ENCODE measurements around the gene SUMF1.

SUMF1 gene

GRCh38 chr3:4413467-4413866, 53.6 kb downstream of the SUMF1 start:
- no peak overlapping the region for H3K4me3 ChIP-seq (ENCODE audit: low read depth, low read length)
- no peaks in the 10 kb centered on the region for H3K36me3 ChIP-seq (ENCODE audit: insufficient read depth, low read length)
- H3K79me2 ChIP-seq (ENCODE audit: control insufficient read depth, insufficient read depth, low read length, unreplicated experiment) = no peaks in the 10 kb centered on the region
- H2AFZ ChIP-seq (ENCODE audit: low read length, unreplicated experiment) = no peak overlapping the region
- no peak overlapping the region; the same call in 1 of the 2 replicates for H3K27ac ChIP-seq (ENCODE audit: low read depth, low read length)
- H3K4me1 ChIP-seq (ENCODE audit: control insufficient read depth, insufficient read depth, low read length, unreplicated experiment) = peaks cover 48% of the 10 kb centered on the region
- no peaks in the 10 kb centered on the region for H3K27me3 ChIP-seq (ENCODE audit: insufficient read depth, low read length)

GRCh38 chr3:4411833-4412232, 55.2 kb downstream of the SUMF1 start:
- Histone ChIP-seq H2AFZ (ENCODE audit: low read length, unreplicated experiment) (no peak overlapping the region), H3K4me3 (ENCODE audit: low read depth, low read length) (no peak overlapping the region), H3K27ac (ENCODE audit: low read depth, low read length) (no peak overlapping the region), H3K4me1 (ENCODE audit: control insufficient read depth, insufficient read depth, low read length, unreplicated experiment) (peaks cover 46% of the 10 kb centered on the region), H3K36me3 (ENCODE audit: insufficient read depth, low read length) (no peaks in the 10 kb centered on the region), H3K27me3 (ENCODE audit: insufficient read depth, low read length) (no peaks in the 10 kb centered on the region), H3K79me2 (ENCODE audit: control insufficient read depth, insufficient read depth, low read length, unreplicated experiment) (no peaks in the 10 kb centered on the region)

- Histone ChIP-seq H2AFZ (ENCODE audit: low read length, unreplicated experiment) (no peak overlapping the region), H3K27ac (ENCODE audit: low read depth, low read length) (no peak overlapping the region), H3K36me3 (ENCODE audit: insufficient read depth, low read length) (no peaks in the 10 kb centered on the region), H3K4me3 (ENCODE audit: low read depth, low read length) (no peak overlapping the region), H3K4me1 (ENCODE audit: control insufficient read depth, insufficient read depth, low read length, unreplicated experiment) (peaks cover 41% of the 10 kb centered on the region), H3K27me3 (ENCODE audit: insufficient read depth, low read length) (no peaks in the 10 kb centered on the region), H3K79me2 (ENCODE audit: control insufficient read depth, insufficient read depth, low read length, unreplicated experiment) (no peaks in the 10 kb centered on the region)
Measured at GRCh38 chr3:4411236-4411635, 55.8 kb downstream of the SUMF1 start.

GRCh38 chr3:4410606-4411005, 56.5 kb downstream of the SUMF1 start:
- Histone ChIP-seq H3K4me1 (ENCODE audit: control insufficient read depth, insufficient read depth, low read length, unreplicated experiment) (peaks cover 38% of the 10 kb centered on the region), H2AFZ (ENCODE audit: low read length, unreplicated experiment) (no peak overlapping the region), H3K36me3 (ENCODE audit: insufficient read depth, low read length) (no peaks in the 10 kb centered on the region), H3K4me3 (ENCODE audit: low read depth, low read length) (no peak overlapping the region), H3K27me3 (ENCODE audit: insufficient read depth, low read length) (no peaks in the 10 kb centered on the region), H3K27ac (ENCODE audit: low read depth, low read length) (0 out of 2 replicates have a peak overlapping the region, but pooled peaks have one; percentile 14), H3K79me2 (ENCODE audit: control insufficient read depth, insufficient read depth, low read length, unreplicated experiment) (no peaks in the 10 kb centered on the region)

- no peak overlapping the region for H3K4me3 ChIP-seq (ENCODE audit: low read depth, low read length)
- peaks cover 38% of the 10 kb centered on the region for H3K4me1 ChIP-seq (ENCODE audit: control insufficient read depth, insufficient read depth, low read length, unreplicated experiment)
- peak overlapping the region; percentile 14; the same call in 1 of the 2 replicates for H3K27ac ChIP-seq (ENCODE audit: low read depth, low read length)
- H3K36me3 ChIP-seq (ENCODE audit: insufficient read depth, low read length) = no peaks in the 10 kb centered on the region
- no peaks in the 10 kb centered on the region for H3K79me2 ChIP-seq (ENCODE audit: control insufficient read depth, insufficient read depth, low read length, unreplicated experiment)
- H3K27me3 ChIP-seq (ENCODE audit: insufficient read depth, low read length) = no peaks in the 10 kb centered on the region
- H2AFZ ChIP-seq (ENCODE audit: low read length, unreplicated experiment) = no peak overlapping the region
Measured at GRCh38 chr3:4409971-4410573, 57.0 kb downstream of the SUMF1 start.

- no peak overlapping the region for H3K4me3 ChIP-seq (ENCODE audit: low read depth, low read length)
- H3K4me1 ChIP-seq (ENCODE audit: control insufficient read depth, insufficient read depth, low read length, unreplicated experiment) = peaks cover 38% of the 10 kb centered on the region
Measured at GRCh38 chr3:4409415-4409814, 57.7 kb downstream of the SUMF1 start.

GRCh38 chr3:4408958-4409357, 58.1 kb downstream of the SUMF1 start:
- H3K4me1 ChIP-seq (ENCODE audit: control insufficient read depth, insufficient read depth, low read length, unreplicated experiment) = peaks cover 38% of the 10 kb centered on the region
- H2AFZ ChIP-seq (ENCODE audit: low read length, unreplicated experiment) = no peak overlapping the region
- H3K27ac ChIP-seq (ENCODE audit: low read depth, low read length) = no peak overlapping the region
- H3K4me3 ChIP-seq (ENCODE audit: low read depth, low read length) = no peak overlapping the region
- H3K36me3 ChIP-seq (ENCODE audit: insufficient read depth, low read length) = no peaks in the 10 kb centered on the region
- H3K79me2 ChIP-seq (ENCODE audit: control insufficient read depth, insufficient read depth, low read length, unreplicated experiment) = no peaks in the 10 kb centered on the region
- H3K27me3 ChIP-seq (ENCODE audit: insufficient read depth, low read length) = no peaks in the 10 kb centered on the region

More at GRCh38 chr3:4409415-4409814, 57.7 kb downstream of the SUMF1 start:
- Histone ChIP-seq H3K79me2 (ENCODE audit: control insufficient read depth, insufficient read depth, low read length, unreplicated experiment) (no peaks in the 10 kb centered on the region), H3K27ac (ENCODE audit: low read depth, low read length) (no peak overlapping the region), H2AFZ (ENCODE audit: low read length, unreplicated experiment) (no peak overlapping the region), H3K27me3 (ENCODE audit: insufficient read depth, low read length) (no peaks in the 10 kb centered on the region), H3K36me3 (ENCODE audit: insufficient read depth, low read length) (no peaks in the 10 kb centered on the region)

GRCh38 chr3:4407941-4408340, 59.1 kb downstream of the SUMF1 start:
- H3K27ac ChIP-seq (ENCODE audit: low read depth, low read length) = no peak overlapping the region
- no peaks in the 10 kb centered on the region for H3K36me3 ChIP-seq (ENCODE audit: insufficient read depth, low read length)
- H2AFZ ChIP-seq (ENCODE audit: low read length, unreplicated experiment) = peak overlapping the region; percentile 16
- no peaks in the 10 kb centered on the region for H3K27me3 ChIP-seq (ENCODE audit: insufficient read depth, low read length)
- no peaks in the 10 kb centered on the region for H3K79me2 ChIP-seq (ENCODE audit: control insufficient read depth, insufficient read depth, low read length, unreplicated experiment)
- peaks cover 32% of the 10 kb centered on the region for H3K4me1 ChIP-seq (ENCODE audit: control insufficient read depth, insufficient read depth, low read length, unreplicated experiment)
- H3K4me3 ChIP-seq (ENCODE audit: low read depth, low read length) = no peak overlapping the region

- Histone ChIP-seq H3K27ac (ENCODE audit: low read depth, low read length) (no peak overlapping the region), H3K4me1 (ENCODE audit: control insufficient read depth, insufficient read depth, low read length, unreplicated experiment) (peaks cover 31% of the 10 kb centered on the region), H2AFZ (ENCODE audit: low read length, unreplicated experiment) (no peak overlapping the region), H3K4me3 (ENCODE audit: low read depth, low read length) (no peak overlapping the region), H3K79me2 (ENCODE audit: control insufficient read depth, insufficient read depth, low read length, unreplicated experiment) (no peaks in the 10 kb centered on the region), H3K36me3 (ENCODE audit: insufficient read depth, low read length) (no peaks in the 10 kb centered on the region), H3K27me3 (ENCODE audit: insufficient read depth, low read length) (no peaks in the 10 kb centered on the region)
Measured at GRCh38 chr3:4406746-4407568, 60.1 kb downstream of the SUMF1 start.

- Histone ChIP-seq H3K4me3 (ENCODE audit: low read depth, low read length) (no peak overlapping the region), H3K4me1 (ENCODE audit: control insufficient read depth, insufficient read depth, low read length, unreplicated experiment) (peaks cover 17% of the 10 kb centered on the region), H2AFZ (ENCODE audit: low read length, unreplicated experiment) (no peak overlapping the region), H3K36me3 (ENCODE audit: insufficient read depth, low read length) (no peaks in the 10 kb centered on the region), H3K27ac (ENCODE audit: low read depth, low read length) (no peak overlapping the region), H3K27me3 (ENCODE audit: insufficient read depth, low read length) (no peaks in the 10 kb centered on the region), H3K79me2 (ENCODE audit: control insufficient read depth, insufficient read depth, low read length, unreplicated experiment) (no peaks in the 10 kb centered on the region)
Measured at GRCh38 chr3:4404881-4405280, 62.2 kb downstream of the SUMF1 start.

GRCh38 chr3:4401441-4401840, 65.6 kb downstream of the SUMF1 start:
- Histone ChIP-seq H3K79me2 (ENCODE audit: control insufficient read depth, insufficient read depth, low read length, unreplicated experiment) (no peaks in the 10 kb centered on the region), H2AFZ (ENCODE audit: low read length, unreplicated experiment) (no peak overlapping the region), H3K27me3 (ENCODE audit: insufficient read depth, low read length) (no peaks in the 10 kb centered on the region), H3K4me1 (ENCODE audit: control insufficient read depth, insufficient read depth, low read length, unreplicated experiment) (peaks cover 13% of the 10 kb centered on the region), H3K36me3 (ENCODE audit: insufficient read depth, low read length) (no peaks in the 10 kb centered on the region), H3K27ac (ENCODE audit: low read depth, low read length) (no peak overlapping the region), H3K4me3 (ENCODE audit: low read depth, low read length) (no peak overlapping the region)
